IPS-15b (cell line): Measurements from ENCODE around the gene ZNF791.
A peak's percentile ranks its signal among the peaks of the same experiment; 100 is the strongest.
"Not testable (repeated sequence)": the region's sequence is repeated elsewhere in the genome, so short reads cannot be mapped to it uniquely, and the experiment has no call there.

Experiments
- H3K27me3 ChIP-seq: one replicate; pipeline ENCODE4 v1.6.1; 2013; ENCODE audit warnings: low read length; ENCODE audit not compliant: control insufficient read depth, insufficient read depth
- H3K36me3 ChIP-seq: one replicate; pipeline ENCODE4 v1.6.1; 2013; ENCODE audit warnings: low read length; ENCODE audit not compliant: control insufficient read depth, insufficient read depth
- H3K4me1 ChIP-seq: one replicate; pipeline ENCODE4 v1.6.1; 2013; ENCODE audit warnings: mild to moderate bottlenecking, low read length; ENCODE audit not compliant: control insufficient read depth, insufficient read depth
- H3K4me3 ChIP-seq: one replicate; pipeline ENCODE4 v1.5.1; 2013; ENCODE audit warnings: low read depth, low read length
- H3K9ac ChIP-seq: one replicate; pipeline ENCODE4 v1.6.1; 2013; ENCODE audit warnings: low read depth, mild to moderate bottlenecking, low read length
- H3K9me3 ChIP-seq: one replicate; pipeline ENCODE4 v1.6.1; 2013; ENCODE audit warnings: mild to moderate bottlenecking, low read length; ENCODE audit not compliant: control insufficient read depth, insufficient read depth

Gene ZNF791

DNA sequence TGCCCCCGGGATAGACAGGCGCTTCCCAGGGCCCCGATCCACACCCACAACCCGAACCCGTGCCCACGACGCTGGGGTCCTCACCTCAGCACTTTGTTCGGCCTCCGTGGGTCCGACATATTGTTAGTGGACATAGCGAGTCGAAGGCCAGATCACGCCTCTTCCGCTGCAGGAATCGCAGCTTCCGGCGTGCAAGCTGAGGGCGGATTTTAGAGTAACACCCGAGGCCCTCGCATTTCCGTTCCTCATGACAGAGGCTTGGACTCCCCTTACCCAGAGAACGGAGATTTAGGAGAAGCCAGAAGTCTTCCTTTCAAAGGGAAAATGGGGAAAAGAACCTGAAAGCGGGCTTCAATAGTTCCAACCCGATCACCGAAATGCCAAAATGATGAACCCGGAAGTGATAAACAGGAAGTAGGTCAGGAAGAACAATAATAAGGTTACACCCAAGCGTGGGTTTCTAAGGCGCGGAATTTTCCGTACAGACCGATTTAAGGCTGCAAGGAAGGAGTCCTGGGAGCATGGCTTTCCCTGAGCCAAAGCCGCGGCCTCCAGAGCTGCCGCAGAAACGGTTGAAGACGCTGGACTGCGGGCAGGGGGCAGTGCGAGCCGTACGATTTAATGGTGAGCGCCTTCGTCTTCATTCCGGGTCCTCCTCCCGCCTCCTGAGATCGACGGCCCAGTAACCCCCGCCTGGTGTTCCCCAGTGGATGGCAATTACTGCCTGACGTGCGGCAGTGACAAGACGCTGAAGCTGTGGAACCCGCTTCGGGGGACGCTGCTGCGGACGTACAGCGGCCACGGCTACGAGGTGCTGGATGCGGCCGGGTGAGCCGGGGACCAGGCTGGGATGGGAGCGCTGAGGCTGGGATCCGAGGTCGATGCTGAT lies 58.8 kb downstream of the ZNF791 start:
- H3K9ac ChIP-seq = peak overlapping the region; percentile 95
- H3K27me3 ChIP-seq = no peaks in the 10 kb centered on the region
- H3K4me1 ChIP-seq = peaks cover 4% of the 10 kb centered on the region
- peaks cover 21% of the 10 kb centered on the region for H3K36me3 ChIP-seq
- H3K4me3 ChIP-seq = peak overlapping the region; percentile 86
- H3K9me3 ChIP-seq = no peaks in the 10 kb centered on the region

DNA sequence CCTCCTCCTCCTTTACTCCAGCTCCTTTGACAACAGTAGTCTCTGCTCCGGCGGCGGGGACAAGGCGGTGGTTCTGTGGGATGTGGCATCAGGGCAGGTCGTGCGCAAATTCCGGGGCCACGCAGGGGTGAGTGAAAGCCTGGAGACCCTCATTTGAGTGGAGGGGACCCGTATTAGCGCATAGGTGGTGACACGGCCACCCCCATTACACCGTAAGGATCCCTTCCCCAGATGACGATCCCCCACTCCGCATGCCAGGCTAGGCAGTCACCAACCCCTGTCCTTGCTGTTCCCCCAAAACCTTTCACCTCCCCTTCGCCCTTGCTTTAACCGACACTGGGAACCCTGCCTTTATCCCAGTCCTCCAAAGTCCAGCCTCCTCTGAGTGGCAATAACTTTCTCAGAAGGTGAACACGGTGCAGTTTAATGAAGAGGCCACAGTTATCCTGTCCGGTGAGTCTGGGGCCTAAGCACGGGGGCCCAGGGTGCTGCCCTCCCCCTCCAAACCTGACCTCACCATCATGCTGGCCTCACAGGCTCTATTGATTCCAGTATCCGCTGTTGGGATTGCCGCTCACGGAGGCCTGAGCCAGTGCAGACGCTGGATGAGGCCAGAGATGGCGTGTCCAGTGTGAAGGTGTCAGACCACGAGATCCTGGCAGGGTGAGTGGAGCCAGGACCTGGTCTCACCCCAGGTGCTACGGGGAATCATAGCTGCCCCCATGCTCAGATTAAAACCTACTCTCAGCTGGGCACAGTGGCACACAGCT lies 59.6 kb downstream of the ZNF791 start:
- H3K4me3 ChIP-seq = peak overlapping the region; percentile 86
- no peaks in the 10 kb centered on the region for H3K27me3 ChIP-seq
- H3K36me3 ChIP-seq = peaks cover 21% of the 10 kb centered on the region
- H3K9me3 ChIP-seq = no peaks in the 10 kb centered on the region
- H3K9ac ChIP-seq = peak overlapping the region; percentile 95
- H3K4me1 ChIP-seq = peaks cover 4% of the 10 kb centered on the region

DNA sequence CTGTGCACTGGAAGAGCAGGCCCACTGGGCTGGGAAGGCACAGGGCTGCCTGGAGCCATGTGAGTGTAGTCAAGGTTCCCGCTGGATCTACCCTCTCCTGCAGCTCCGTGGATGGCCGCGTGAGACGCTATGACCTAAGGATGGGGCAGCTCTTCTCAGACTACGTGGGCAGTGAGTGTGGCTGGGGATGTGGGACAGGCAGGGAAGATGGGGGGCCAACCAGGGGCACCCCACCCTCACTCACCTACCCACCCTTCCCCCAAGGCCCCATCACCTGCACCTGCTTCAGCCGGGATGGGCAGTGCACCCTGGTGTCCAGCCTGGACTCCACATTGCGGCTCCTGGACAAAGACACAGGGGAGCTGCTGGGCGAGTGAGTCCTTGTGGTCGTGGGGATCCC lies 62.0 kb downstream of the ZNF791 start:
- Histone ChIP-seq H3K9ac (no peak overlapping the region), H3K4me3 (no peak overlapping the region), H3K4me1 (peaks cover 2% of the 10 kb centered on the region), H3K27me3 (no peaks in the 10 kb centered on the region), H3K36me3 (peaks cover 37% of the 10 kb centered on the region), H3K9me3 (no peaks in the 10 kb centered on the region)

DNA sequence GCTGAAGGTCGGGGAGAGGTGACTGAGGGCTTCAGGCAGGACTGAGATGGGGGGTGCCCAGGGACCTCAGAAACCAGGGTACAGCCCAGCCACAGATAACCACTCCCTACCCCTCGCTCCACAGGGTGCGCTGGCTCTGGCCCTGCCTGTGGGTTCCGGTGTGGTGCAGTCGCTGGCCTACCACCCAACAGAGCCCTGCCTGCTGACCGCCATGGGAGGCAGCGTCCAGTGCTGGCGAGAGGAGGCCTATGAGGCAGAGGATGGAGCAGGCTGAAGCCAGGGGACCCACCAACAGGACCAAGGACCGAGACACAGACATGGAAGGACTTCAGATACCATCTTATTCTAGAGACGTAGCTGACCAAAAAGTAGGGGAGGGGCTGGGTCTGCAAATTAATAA lies 64.7 kb downstream of the ZNF791 start:
- Histone ChIP-seq H3K4me1 (no peaks in the 10 kb centered on the region), H3K36me3 (peaks cover 51% of the 10 kb centered on the region), H3K9ac (no peak overlapping the region), H3K27me3 (no peaks in the 10 kb centered on the region), H3K4me3 (no peak overlapping the region), H3K9me3 (no peaks in the 10 kb centered on the region)

DNA sequence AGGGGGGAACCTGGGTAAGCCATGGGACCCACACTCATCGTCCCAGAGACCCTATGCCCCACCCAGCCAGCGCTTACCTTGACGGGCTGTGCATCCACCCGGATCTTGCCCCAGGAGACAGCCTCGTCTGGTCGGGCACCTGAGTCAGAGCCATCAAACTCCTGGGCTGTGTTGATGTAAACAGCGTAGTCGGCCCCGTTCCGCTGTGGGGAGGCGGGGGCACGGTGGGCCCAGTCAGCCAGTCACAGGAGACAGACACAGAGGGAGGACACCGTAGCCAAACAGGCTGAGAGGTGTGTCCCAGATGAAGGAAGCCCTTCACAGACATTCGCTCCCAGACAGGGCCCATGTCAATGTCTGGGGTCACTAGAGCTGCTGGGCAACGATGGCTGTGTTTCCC lies 65.2 kb downstream of the ZNF791 start:
- Histone ChIP-seq H3K9me3 (no peaks in the 10 kb centered on the region), H3K9ac (no peak overlapping the region), H3K4me3 (no peak overlapping the region), H3K4me1 (no peaks in the 10 kb centered on the region), H3K27me3 (no peaks in the 10 kb centered on the region), H3K36me3 (peaks cover 51% of the 10 kb centered on the region)

DNA sequence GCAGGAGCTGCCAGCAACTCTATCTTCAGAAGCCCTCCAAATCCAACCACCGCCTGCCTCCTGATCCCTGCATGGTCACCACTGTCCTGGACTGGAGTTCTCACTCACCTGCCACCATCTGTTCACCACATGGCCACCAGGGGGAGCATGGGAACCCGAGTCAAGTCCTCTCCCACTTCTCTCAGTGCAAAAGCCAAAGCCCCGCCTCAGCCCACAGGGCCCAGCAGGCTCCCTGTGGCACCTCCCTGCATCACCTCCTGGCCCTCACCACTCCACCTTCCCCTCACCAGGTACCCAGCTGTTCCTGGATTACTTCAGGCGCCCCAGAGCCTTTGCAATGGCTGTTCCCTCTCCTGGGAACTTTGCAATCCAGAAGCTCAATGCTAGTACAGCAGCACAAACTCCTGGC lies 65.7 kb downstream of the ZNF791 start:
- H3K9ac ChIP-seq = no peak overlapping the region
- H3K27me3 ChIP-seq = no peaks in the 10 kb centered on the region
- H3K4me3 ChIP-seq = no peak overlapping the region
- peaks cover 51% of the 10 kb centered on the region for H3K36me3 ChIP-seq
- no peaks in the 10 kb centered on the region for H3K9me3 ChIP-seq
- H3K4me1 ChIP-seq = no peaks in the 10 kb centered on the region

DNA sequence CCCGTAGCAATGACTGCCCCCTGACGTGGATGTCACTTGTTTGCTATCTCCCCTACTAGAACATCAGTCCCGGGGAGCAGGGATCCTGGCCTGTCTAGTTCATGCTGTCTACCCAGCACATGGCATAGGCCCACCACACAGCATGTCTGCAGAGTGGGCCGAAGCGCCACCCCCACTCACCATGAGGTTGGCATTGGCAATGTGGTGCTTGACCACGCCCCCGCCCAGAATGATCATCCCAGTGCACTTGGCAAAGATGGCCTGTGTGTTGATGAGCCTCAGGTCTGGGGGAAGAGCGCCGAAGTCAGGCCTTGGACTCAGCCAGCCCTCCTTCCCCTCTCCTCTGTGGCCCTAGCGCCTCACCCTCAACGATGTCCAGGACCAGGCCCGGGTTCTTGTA lies 66.2 kb downstream of the ZNF791 start:
- no peak overlapping the region for H3K4me3 ChIP-seq
- no peaks in the 10 kb centered on the region for H3K4me1 ChIP-seq
- no peaks in the 10 kb centered on the region for H3K9me3 ChIP-seq
- H3K9ac ChIP-seq = no peak overlapping the region
- peaks cover 51% of the 10 kb centered on the region for H3K36me3 ChIP-seq
- H3K27me3 ChIP-seq = no peaks in the 10 kb centered on the region

DNA sequence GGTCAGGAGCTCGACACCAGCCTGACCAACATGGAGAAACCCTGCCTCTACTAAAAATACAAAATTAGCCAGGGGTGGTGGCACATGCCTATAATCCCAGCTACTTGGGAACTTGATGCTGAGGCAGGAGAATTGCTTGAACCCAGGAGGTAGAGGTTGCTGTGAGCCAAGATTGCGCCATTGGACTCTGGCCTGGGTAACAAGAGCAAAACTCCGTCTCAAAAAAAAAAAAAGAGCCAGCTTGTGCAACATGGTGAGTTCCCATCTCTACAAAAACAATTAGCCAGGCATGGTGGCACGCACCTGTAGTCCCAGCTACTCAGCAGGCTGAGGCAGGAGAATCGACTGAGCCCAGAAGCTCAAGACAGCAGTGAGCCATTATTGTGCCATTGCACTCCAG lies 67.3 kb downstream of the ZNF791 start:
- H3K9me3 ChIP-seq, H3K4me3 ChIP-seq, H3K27me3 ChIP-seq, H3K4me1 ChIP-seq, H3K9ac ChIP-seq: not testable (repeated sequence)
- peaks cover 45% of the 10 kb centered on the region for H3K36me3 ChIP-seq

DNA sequence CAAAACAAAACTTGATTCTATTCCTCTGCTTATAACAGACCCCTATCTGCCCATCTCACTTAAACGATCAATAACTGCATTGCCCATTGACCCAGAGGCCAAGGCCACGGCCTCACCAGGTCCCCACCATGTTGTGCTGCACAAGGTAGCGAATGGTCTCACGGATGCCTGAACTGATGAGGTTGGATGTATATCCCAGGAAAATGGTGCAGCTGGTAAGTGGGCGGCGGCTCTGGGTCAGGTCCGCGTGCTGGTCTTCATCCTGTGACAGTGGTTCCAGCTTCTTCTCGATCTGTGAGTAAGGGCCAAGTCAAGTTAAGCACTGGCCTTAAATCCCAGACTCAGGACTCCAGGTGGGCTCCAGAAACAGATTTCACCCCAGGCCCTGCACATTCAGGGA lies 69.3 kb downstream of the ZNF791 start:
- Histone ChIP-seq H3K36me3 (peaks cover 33% of the 10 kb centered on the region), H3K4me3 (no peak overlapping the region), H3K4me1 (no peaks in the 10 kb centered on the region), H3K27me3 (no peaks in the 10 kb centered on the region), H3K9me3 (no peaks in the 10 kb centered on the region), H3K9ac (no peak overlapping the region)

DNA sequence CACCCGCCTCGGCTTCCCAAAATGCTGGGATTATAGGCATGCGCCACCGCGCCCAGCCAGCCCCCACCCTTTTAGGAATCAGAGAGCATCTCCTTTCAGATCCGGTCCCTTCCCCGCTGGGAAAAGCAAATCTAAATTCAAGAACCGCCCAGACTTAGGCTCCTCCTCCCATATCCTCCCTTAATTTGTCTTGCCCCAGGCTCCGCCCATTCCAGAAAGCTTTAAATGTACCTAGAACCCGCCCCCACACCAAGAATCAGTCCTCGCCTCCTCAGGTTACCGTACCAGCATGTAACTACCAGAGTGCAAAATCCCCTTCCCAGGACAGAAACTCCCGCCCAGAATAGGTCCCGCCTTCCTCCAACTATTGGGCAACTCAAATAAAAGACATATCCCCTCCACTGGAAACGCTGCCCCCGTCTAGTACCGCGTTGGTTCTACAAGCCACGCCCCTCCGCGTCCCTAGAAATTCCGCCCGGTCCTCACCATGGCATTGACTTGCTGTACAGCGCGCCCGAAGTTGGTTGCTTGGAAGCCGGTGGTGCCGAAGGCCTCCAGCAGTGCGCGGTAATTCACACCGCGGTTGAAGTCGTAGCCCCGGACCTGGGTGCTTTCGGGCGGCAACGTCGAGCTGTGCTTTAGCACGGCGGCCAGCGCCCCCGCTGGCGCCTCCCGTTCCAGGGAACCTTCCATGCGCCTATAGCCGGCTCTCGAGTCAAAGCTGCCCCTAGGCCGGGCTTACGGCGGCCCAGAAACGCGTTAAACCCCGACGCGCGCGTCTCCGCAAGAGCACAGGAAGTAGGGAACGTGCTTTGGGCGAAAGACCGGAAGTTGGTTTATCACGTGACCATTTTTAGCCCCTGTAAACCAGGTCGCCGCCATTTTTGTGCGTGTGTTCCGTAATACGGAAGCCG lies 70.6 kb downstream of the ZNF791 start, which contains the start of gene DHPS:
Gene DHPS (minus strand): TSS at position 807 of the 914 bp plus-strand sequence. CDS start 114 bp downstream, at position 693.
- H3K36me3 ChIP-seq = peaks cover 20% of the 10 kb centered on the region
- no peaks in the 10 kb centered on the region for H3K4me1 ChIP-seq
- peak within 1 kb of the TSS; percentile 100 for H3K4me3 ChIP-seq
- H3K9me3 ChIP-seq = no peaks in the 10 kb centered on the region
- H3K27me3 ChIP-seq = no peaks in the 10 kb centered on the region
- H3K9ac ChIP-seq = peak within 1 kb of the TSS; percentile 98
